Measurements from ENCODE around the gene CAMTA1. TPM values are rescaled to one million over a fixed set of nuclear protein-coding genes. Genes with fewer than 3 reads are reported as not detected.

The CAMTA1 gene
- total RNA-seq, 2 donors from 2014 or later: 100 to 102 TPM

DNA sequence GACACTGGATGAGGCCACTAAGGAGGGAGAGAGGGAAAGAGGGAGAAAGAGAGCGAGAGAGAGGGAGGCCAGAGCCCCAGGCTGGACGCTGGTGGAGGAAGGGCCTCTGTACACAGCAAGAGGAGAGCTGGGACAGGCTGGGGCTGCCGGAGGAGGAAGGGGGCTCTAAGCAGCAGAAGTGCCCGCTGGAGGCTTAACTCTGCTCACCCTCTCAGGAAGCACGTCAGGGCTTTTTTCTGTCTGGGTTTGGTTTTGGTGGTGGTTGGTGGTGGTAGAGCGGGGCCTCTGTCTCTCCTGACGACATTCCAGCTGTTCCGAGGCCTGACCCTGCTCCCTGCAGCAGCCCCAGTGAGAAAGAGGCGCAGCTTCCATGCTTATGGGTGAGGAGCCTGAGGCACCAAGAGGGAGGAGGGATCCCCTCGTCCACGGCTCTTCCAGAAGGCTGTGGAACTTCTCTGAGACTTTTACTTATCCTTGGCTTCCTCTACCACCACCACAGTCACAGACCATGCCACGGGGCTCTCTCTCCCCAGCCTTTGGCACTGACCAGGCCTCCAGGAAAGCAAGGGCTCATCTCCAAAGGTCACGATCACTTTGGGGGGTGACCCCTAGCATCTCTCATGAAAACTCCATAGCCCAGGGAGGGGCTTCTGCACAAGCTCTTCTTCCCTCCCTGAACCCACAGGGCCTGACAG is 849.4 kb downstream of the CAMTA1 start:
- no peak overlapping the region for H3K27ac ChIP-seq
- H3K27me3 ChIP-seq (replicated peaks; ENCODE audit: insufficient read depth): peaks cover 8% of the 10 kb centered on the region
- H3K4me3 ChIP-seq: no peak overlapping the region
- DNase-seq (ENCODE audit: low spot score): no peak
- no peaks in the 10 kb centered on the region for H3K4me1 ChIP-seq (replicated peaks)
- H3K9me3 ChIP-seq: no peaks in the 10 kb centered on the region
- intact Hi-C loops (cut with DNase I): no loop called here
- no peak for TF ChIP-seq POLR2A (IDR thresholded peaks at IDR 0.05)
- TF ChIP-seq, protein P1, sequence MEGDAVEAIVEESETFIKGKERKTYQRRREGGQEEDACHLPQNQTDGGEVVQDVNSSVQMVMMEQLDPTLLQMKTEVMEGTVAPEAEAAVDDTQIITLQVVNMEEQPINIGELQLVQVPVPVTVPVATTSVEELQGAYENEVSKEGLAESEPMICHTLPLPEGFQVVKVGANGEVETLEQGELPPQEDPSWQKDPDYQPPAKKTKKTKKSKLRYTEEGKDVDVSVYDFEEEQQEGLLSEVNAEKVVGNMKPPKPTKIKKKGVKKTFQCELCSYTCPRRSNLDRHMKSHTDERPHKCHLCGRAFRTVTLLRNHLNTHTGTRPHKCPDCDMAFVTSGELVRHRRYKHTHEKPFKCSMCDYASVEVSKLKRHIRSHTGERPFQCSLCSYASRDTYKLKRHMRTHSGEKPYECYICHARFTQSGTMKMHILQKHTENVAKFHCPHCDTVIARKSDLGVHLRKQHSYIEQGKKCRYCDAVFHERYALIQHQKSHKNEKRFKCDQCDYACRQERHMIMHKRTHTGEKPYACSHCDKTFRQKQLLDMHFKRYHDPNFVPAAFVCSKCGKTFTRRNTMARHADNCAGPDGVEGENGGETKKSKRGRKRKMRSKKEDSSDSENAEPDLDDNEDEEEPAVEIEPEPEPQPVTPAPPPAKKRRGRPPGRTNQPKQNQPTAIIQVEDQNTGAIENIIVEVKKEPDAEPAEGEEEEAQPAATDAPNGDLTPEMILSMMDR (IDR thresholded peaks at IDR 0.05): no peak
- no peak for TF ChIP-seq POLR2AphosphoS5 (IDR thresholded peaks at IDR 0.05)
- H3K36me3 ChIP-seq: no peaks in the 10 kb centered on the region
- 89% methylated on average over 13 of the region's 13 CpGs for WGBS

DNA sequence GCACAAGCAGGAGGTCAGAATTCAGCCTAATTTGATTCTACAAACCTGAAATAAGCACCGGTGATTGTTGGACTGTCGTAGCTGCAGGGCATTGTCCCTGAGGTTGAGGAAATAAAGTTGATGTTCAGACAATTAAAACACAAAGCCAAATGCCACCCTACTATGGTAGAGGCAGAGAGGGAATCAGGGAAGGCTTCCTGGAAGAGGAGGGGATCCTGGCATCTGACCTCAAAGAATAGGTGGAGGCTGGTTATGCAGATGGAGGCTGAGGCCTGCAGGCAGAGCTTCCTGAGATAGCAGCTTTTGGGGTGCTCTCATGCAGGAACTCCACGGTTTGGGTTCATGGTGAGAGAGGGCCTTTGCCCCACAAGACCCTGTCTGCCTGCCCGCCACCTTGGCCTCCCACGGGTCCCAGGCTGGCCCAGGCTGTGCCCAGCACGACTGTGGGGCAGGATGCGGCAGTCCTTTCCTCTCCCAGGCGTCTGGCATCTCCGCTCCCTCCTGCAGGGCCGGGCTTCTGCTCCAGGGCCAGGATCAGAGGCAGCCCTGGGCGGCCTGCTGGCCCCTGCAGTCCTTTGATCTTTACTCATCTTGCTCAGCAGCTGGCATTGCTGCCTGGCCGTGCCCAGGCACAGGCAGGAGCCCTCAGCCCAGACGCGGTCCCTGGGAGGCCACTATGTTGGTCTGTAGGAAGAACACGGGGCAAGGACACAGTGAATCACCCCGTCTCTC is 851.7 kb downstream of the CAMTA1 start:
- intact Hi-C loops (cut with DNase I): no loop called here
- DNase-seq (ENCODE audit: low spot score): no peak
- H3K27me3 ChIP-seq (replicated peaks; ENCODE audit: insufficient read depth): peaks cover 4% of the 10 kb centered on the region
- H3K9me3 ChIP-seq: no peaks in the 10 kb centered on the region
- no peaks in the 10 kb centered on the region for H3K36me3 ChIP-seq
- H3K27ac ChIP-seq: no peak overlapping the region
- WGBS: 85% methylated on average over 16 of the region's 16 CpGs
- H3K4me3 ChIP-seq: no peak overlapping the region
- TF ChIP-seq POLR2A (IDR thresholded peaks at IDR 0.05): no peak
- TF ChIP-seq, protein P1 (IDR thresholded peaks at IDR 0.05): no peak
- TF ChIP-seq POLR2AphosphoS5 (IDR thresholded peaks at IDR 0.05): no peak
- no peaks in the 10 kb centered on the region for H3K4me1 ChIP-seq (replicated peaks)

DNA sequence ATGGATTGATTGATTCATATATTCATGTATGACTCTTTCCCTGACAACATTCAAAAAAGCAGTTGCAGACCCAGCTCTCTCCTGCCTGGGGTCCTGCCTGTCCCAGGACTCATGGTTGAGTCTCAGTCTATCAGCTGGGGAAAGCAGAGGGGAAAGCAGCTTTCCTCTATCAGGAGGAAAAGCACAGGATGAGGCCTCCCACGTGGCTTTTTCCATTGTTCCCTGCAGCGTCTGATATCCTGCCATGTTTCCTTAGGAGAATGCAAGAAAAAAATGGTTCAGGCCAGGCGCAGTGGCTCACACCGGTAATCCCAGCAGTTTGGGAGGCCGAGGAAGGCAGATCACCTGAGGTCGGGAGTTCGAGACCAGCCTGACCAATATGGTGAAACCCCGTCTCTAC is 852.8 kb downstream of the CAMTA1 start:
- Histone ChIP-seq H3K36me3 (no peaks in the 10 kb centered on the region), H3K4me1 (replicated peaks) (no peaks in the 10 kb centered on the region), H3K27me3 (replicated peaks; ENCODE audit: insufficient read depth) (peaks cover 2% of the 10 kb centered on the region), H3K27ac (no peak overlapping the region), H3K4me3 (no peak overlapping the region), H3K9me3 (no peaks in the 10 kb centered on the region)
- no peak for DNase-seq (ENCODE audit: low spot score)
- TF ChIP-seq, protein P1 (IDR thresholded peaks at IDR 0.05): no peak
- TF ChIP-seq POLR2A (IDR thresholded peaks at IDR 0.05) (no peak), POLR2AphosphoS5 (IDR thresholded peaks at IDR 0.05) (no peak)
- intact Hi-C loops (cut with DNase I): no loop called here
- WGBS: 75% methylated on average over 8 of the region's 8 CpGs

DNA sequence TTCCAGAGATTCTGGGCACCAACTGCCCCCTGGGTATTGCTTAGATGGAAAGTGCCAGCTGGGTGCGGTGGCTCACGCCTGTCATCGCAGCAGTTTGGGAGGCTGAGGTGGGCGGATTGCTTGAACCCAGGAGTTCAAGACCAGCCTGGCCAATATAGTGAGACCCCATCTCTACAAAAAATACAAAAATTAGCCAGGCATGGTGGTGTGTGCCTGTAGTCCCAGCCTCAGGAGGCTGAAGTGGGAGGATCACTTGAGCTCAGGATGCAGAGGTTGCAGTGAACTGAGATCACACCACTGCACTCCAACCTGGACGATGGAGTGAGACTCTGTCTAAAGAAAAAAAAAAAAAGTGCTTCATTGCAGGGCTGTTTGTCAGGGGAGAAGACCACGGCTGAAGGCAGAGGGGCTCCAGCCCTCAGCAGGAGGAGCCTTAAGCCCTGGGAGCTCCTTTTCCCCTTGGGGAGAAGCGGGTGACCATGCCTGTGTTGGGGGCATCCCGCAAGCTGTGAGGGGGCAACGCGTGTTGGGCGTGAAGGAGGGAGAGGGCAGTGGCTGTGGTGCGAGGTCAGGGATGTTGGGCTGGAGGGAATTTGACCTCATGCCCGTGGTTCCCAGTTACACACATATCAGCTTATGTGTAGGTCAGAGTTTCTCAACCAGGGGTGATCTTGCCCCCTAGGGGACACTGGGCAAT is 854.3 kb downstream of the CAMTA1 start:
- no peak for TF ChIP-seq POLR2AphosphoS5 (IDR thresholded peaks at IDR 0.05)
- TF ChIP-seq, protein P1 (IDR thresholded peaks at IDR 0.05): no peak
- no peak for TF ChIP-seq POLR2A (IDR thresholded peaks at IDR 0.05)
- DNase-seq (ENCODE audit: low spot score): no peak
- H3K36me3 ChIP-seq: no peaks in the 10 kb centered on the region
- no peaks in the 10 kb centered on the region for H3K9me3 ChIP-seq
- H3K27ac ChIP-seq: no peak overlapping the region
- H3K27me3 ChIP-seq (replicated peaks; ENCODE audit: insufficient read depth): no peaks in the 10 kb centered on the region
- 87% methylated on average over 13 of the region's 13 CpGs for WGBS
- H3K4me3 ChIP-seq: no peak overlapping the region
- H3K4me1 ChIP-seq (replicated peaks): no peaks in the 10 kb centered on the region
- intact Hi-C loops (cut with DNase I): loop anchor here (5.0 to 10.0 kb wide), 3 partner anchors 415 to 917 kb away; no protein-coding TSS in a partner anchor

Data from prostate gland (tissue), 2 donors.